ENCODE results near the gene PLA2G1B.
"Not testable (repeated sequence)": the region's sequence is repeated elsewhere in the genome, so short reads cannot be mapped to it uniquely, and the experiment has no call there.

PLA2G1B gene

DNA sequence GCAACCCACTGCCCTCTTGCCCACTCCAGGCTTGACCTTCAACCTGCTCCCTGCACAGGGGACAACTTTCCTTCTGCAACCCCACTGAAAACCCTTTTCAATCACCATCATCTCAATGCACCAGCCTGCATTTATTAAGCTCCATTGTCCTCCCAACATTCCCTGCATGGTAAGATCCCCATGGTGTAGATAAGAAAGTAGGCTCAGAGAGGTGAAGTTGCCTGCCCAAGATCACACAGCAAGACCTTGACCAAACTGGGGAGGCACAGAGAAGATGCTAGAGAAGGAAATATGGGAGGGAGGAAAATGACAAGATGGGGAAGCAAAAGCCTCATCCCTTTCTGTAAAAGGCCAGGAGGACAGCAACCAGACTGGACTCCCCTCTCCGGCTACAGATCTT is 31.5 kb upstream of the PLA2G1B start:
- DNase-seq (ENCODE audit: low spot score) (no peak), FAIRE-seq (no peak)

DNA sequence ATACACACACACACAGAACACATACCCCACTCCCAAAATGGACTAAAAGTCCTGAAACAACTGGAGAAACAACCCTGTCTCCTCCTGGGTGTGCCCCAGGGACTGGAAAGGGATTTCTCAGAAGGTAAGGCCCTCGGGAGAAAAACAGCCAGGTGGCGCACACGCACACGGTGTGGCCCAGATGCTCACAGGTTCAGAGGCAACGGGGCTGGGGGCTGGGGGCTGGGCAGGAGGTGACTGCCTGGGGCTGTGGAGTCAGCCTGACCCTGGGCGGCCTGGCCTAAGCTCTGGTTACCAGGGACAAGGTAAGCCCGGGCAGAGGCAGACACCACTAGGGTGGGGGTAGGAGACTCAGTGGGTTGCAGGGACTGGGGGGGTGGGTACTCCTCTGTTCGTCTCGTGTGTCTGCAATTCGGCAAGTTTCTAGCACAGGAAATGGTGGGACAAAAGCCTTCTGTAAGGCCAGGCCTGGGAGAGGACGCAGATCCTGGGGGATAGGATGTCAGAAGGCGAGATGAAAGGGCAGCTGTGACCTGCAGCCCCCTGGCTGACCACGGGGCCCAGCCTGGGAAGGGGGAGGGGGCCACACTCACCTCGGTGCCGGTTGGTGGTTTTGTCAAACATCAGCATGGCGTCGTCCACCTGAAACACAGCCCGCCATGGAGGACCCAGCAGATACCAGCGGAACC is 31.0 kb upstream of the PLA2G1B start:
- no peak for FAIRE-seq
- no peak for DNase-seq (ENCODE audit: low spot score)

DNA sequence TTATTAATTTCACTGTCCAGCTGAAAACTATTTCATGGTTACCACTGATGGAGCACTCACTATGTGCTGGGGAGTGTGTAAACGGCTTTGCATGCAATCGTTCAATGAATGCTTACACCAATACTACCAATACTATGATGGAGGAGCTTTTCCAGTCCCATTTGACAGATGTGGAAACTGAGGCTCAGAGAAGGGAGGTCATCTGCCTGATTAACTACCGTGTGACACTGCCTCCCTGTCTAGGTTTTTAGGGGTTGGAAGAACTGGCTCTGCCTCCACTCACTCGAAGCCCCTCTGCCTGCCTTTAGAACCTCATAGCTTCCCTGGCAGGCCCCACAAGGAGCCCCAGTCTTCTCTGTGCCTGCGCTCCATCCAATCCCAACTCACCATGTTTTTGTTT is 29.5 kb upstream of the PLA2G1B start:
- no peak for FAIRE-seq
- DNase-seq (ENCODE audit: low spot score): no peak

DNA sequence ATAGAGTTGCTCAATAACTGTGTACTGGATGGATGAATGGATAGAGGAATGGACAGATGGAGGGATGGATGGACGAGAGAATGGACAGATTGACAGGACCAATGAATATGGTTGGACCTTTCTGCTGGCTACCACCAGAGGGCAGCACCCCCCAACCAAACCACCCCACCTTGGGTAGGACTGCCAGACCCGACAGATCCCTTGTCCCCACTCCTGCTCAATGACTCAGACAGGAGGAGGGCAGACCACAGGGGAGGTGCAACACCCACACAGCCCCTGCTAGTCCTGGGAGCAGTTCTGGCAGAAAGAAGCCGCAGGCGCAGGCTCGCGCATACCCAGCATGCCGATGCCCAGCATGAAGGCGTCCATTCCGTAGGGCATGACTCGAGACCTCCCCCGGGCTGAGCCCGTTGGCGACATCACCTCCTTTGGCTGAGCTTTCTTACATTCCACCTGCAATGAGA is 29.0 kb upstream of the PLA2G1B start:
- DNase-seq (ENCODE audit: low spot score) (peak; percentile 95), FAIRE-seq (peak; percentile 88)

DNA sequence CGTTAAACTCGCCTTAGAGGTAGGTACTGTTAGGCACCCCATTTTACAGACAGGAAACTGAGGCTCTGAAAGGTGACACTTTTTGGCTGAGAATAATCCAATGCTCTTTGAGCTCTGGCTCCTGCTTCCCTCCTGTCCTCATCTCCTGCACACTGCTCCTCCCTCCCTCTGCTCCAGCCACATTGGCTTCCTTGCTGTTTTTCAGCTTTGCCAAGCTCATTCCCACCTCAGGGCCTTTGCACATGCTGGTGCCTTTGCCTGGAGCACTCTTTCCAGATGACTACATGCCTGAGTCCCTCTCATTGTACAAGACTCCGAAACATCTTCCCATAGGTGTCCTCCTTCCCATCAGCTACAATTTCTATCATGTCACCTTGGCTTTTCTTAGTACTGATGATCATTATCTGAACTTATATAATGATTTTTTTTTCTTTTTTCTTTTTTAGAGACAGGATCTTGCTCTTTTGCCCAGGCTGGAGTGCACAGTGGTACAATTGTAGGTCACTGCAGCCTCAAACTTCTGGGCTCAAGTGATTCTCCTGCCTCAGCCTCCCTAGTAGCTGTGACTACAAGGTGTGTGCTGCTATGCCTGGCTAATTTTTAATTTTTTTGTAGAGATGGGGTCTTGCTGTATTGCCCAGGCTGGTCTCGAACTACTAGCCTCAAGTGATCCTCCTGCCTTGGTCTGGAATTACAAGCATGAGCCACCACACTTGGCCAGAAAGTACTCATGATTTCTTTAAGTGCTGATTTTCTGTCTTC is 26.2 kb upstream of the PLA2G1B start:
- no peak for FAIRE-seq
- DNase-seq (ENCODE audit: low spot score): no peak

DNA sequence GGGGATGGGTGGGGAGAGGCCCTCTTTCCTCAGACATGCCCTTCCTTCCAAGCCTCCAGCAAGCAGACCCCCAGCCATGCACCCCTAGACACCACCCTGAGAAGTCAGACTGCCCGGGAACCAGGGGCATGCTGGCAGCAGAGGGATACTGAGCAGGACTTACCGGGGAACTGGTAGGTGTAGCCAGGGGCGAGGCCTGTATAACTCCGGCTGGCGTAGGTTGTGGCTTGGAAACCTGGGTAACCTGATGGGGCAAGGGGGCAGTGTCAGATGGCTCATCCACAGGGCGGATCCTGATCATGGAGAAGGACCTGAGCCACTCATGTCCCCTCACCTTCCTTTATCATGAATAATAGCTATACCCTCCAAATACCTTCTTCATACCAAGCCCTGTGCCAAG is 25.6 kb upstream of the PLA2G1B start:
- DNase-seq (ENCODE audit: low spot score): no peak

DNA sequence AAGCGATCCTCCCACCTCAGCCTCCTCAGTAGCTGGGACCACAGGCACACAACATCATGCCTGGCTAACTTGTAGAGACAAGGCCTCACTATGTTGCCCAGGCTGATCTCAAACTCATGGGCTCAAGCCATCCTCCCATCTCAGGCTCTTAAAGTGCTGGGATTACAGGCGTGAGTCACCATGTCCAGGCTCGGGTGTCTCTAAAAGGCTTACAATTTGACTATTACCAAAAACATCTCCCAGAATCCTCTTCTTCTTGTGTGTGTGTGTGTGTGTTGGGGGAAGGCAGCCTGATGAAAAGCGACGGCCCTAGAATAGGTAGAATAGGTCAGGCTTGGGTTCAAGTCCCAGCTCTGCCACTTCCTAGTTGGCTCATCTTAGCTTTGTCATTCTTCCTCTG is 24.5 kb upstream of the PLA2G1B start:
- peak; percentile 37 for DNase-seq (ENCODE audit: low spot score)
- no peak for FAIRE-seq

More for the DNA sequence above, 25.6 kb upstream of the PLA2G1B start:
- FAIRE-seq: no peak

DNA sequence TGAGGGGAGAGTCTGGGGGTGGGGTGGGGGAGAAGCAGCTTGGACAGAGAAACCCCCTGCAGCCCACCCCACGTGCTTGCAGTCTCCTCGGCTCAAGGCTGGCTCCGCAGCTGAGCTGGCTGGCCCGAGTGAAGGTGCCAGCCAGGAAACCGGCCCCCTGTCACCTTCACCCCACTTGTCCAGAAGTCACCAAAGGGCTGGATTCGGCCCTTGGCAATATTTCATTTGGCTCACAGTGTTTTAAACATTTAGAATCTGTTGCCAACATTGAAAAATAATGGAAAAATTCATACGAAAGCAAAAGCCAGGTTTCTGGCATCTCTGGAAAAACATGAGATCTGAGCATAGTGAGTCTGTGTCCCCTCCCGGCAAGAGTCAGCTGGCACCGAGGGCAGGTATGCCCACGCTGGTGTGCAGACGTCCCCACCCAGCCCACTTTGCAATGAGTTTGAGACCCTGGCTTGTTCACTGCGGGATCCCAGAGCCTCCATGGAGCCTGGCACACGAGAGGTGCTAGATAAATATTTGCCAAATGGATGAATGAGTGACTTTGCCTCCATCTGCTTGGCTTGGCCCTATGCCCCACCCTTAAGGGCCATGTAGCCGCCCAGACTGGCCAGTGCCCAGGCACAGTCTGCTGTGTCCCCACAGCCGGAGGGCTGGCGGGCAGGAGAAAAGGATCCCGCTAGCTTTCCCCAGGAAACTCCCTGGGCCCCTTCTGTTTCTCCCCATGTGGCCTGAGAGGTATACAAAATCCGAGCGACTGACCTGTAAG is 23.2 kb upstream of the PLA2G1B start:
- FAIRE-seq: no peak
- no peak for DNase-seq (ENCODE audit: low spot score)

DNA sequence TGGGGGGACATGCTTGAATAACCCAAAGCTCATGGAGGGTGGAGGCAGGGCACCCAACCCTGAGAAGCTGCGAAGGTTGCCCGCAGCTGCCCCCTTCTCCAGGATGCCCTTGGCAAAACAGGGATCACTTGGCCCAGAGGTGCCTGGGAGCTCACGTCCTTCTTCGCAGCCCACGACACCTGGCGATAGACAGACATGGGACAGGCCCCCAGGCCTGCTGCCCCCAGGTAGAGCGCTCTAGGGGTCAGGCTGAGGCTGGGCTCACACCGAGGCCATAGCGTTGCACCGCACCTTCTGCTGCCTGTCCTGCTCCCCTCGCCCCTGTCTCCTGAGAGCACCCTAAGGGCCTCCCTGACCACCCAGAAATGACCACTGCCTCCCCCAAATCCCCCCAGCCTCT is 20.2 kb upstream of the PLA2G1B start:
- FAIRE-seq (no peak), DNase-seq (ENCODE audit: low spot score) (no peak)

DNA sequence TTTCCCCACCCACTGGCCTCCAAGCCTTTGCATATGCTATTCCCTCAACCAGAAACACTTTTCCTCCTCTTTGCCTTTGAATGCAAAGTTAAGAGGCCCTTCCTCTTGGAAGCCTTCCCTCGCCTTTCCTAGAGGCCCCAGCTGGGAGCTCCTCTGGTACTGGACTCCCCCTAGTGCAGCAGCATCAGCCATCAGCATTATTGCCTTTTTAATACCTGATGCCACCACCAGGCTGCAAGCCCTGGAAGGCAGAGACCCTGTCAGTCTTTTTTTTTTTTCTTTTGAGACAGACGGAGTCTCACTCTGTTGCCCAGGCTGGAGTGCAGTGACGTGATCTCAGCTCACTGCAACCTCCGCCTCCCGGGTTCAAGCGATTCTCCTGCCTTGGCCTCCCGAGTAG is 19.1 kb upstream of the PLA2G1B start:
- FAIRE-seq (no peak), DNase-seq (ENCODE audit: low spot score) (no peak)

DNA sequence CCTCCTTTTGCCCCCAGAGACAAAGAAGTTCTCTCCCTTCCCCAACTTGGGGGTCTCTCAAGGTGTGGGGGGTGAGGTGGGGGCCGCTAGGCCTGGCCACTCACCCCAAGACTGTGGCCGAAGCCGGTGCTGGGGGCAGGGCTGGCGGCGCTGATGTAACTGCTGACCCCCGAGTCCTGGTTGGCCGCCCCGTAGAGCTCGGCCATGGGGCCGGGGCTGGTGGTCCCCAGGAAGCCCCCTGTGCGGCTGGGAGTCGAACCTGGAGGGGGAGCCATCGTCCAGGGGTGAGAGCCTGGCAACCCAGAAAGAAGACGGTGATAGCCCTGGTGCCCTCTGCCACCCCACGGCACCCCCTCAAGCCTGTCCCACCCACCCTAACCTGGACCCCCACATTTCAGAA is 18.5 kb upstream of the PLA2G1B start:
- FAIRE-seq (no peak), DNase-seq (ENCODE audit: low spot score) (no peak)

DNA sequence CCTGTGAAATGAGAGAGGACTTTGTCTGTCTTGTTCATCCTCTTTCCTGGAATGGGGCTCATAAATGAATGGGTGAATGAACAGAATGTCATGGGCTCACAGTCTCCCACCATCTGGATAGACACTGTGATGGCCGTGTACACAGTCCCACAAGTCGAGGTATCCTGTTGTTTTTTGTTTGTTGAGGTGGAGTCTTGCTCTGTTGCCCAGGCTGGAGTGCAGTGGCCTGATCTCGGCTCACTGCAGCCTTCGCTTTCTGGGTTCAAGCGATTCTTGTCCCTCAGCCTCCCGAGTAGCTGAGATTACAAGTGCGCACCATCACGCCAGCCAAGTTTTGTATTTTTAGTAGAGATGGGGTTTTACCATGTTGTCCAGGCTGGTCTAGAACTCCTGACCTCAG is 16.1 kb upstream of the PLA2G1B start:
- DNase-seq (ENCODE audit: low spot score): no peak
- FAIRE-seq: no peak

DNA sequence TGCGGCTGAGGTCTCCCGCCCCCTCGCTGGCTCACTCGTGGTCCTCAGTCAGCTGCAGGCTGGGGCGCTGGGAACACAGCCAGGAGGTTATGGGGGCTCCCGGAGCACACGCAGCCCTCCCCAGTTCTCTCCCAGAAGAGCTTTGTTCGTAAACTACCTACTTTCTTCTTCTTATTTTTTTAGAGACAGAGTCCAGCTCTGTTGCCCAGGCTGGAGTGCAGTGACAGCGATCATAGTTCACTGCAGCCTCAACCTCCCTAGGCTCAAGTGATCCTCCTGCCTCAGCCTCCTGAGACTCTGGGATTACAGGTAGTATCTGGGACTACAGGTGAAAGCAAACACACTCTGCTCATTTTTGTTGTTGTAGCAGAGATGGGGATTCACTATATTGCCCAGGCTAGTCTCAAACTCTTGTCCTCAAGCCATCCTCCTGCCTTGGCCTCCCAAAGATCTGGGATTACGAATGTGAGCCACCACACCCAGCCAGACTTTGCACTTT is 15.5 kb upstream of the PLA2G1B start:
- FAIRE-seq: no peak

DNA sequence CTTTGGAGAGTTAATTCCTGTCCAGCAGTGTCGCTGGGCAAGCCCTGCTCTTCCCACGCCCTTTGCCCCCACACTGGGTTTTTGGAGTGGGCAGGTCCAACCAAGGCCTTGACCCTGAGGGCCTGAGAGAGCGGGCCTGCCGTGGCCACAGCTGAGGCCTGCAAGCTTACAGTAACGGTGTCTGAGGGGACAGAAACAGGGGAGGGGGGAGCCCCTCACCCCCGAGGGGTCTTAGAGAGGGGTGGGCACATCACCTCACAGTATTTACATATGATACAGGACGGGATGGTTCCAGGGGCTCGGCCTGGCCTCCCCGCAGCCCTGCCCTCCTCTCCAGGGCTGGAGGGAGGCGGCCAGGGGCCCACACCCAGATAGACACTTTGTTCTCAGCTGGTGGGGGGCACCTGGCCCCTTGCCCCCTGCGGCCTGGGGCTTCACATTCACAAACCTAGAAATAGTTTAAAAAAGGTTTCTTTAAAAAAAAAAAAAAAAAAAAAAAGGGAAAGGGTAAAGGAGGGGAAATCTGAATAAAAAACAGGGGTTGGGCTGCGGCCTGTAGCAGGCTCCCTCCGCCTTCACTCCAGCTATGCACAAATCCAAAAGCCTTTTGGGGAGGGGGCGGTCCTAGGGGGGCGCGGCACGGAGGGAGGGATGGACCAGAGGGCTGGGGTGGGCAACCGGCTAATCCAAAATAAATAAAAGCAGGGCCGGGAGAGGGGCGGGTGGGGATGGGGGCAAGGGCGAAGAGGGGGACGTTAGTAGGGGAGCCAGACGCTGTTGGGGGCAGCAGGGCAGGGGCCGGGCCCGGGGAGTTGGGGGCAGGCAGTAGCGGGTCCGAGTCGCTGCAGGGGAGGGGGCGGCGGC is 14.8 kb upstream of the PLA2G1B start:
- FAIRE-seq (no peak), DNase-seq (ENCODE audit: low spot score) (no peak)

More for the DNA sequence above, 15.5 kb upstream of the PLA2G1B start:
- DNase-seq (ENCODE audit: low spot score): no peak

DNA sequence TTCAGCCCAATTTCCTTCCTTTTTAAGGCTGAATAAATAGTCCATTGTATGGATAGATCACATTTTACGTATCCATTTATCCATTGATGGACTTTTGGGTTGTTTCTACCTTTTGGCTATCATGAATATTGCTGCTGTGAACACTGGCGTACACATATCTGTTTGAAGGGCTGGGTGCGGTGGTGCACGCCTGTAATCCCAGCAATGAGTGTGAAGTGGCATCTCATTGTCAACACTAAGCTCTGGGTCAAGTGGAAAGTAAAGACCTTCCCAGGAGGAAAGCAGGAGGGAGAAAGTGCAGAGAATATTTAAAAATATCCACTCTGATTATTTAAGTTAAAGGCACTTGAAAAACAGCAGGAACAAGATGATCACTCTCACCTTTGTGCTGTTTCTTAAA is 11.7 kb upstream of the PLA2G1B start:
- no peak for FAIRE-seq
- no peak for DNase-seq (ENCODE audit: low spot score)

DNA sequence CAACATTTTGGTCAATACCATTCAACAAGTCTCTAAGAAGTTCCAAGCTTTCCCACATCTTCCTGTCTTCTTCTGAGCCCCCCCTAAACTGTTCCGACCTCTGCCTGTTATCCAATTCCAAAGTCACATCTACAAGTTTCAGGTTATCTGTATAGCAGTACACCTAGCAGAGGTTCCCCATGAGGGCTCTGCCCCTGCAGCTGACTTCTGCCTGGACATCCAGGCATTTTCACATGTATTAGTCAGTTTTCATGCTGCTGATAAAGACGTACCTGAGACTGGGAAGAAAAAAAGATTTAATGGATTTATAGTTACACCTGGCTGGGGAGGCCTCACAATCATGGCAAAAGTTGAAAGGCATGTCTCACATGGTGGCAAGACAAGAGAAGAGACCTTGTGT is 10.2 kb upstream of the PLA2G1B start:
- no peak for DNase-seq (ENCODE audit: low spot score)

DNA sequence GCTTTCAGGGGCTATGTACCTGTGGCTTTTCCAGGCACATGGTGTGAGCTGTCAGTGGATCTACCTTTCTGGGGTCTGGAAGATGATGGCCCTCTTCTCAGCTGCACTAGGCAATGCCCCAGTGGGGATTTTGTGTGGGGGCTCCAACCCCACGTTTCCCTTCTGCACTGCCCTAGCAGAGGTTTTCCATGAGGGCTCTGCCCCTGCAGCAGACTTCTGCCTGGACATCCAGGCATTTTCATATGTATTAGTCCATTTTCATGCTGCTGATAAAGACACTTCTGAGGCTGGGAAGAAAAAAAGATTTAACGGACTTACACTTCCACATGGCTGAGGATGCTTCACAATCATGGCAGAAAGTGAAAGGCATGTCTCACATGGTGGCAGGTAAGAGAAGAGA is 8.8 kb upstream of the PLA2G1B start:
- not testable (repeated sequence) for FAIRE-seq; DNase-seq (ENCODE audit: low spot score)

More for the DNA sequence above, 10.2 kb upstream of the PLA2G1B start:
- no peak for FAIRE-seq

DNA sequence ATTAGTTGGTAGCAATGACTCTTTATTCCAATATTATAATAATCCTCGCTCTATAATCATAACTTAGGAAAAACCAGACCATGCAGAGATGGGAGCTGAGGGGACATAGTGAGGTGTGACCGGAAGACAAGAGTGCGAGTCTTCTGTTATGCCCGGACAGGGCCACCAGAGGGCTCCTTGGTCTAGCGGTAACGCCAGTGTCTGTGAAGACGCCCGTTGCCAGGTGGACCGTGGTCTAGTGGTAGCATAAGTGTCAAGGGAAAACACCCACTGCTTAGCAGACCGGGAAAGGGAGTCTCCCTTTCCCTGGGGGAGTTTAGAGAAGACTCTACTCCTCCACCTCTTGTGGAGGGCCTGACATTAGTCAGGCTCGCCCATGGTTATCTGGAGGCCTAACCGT is 7.9 kb upstream of the PLA2G1B start:
- not testable (repeated sequence) for FAIRE-seq

DNA sequence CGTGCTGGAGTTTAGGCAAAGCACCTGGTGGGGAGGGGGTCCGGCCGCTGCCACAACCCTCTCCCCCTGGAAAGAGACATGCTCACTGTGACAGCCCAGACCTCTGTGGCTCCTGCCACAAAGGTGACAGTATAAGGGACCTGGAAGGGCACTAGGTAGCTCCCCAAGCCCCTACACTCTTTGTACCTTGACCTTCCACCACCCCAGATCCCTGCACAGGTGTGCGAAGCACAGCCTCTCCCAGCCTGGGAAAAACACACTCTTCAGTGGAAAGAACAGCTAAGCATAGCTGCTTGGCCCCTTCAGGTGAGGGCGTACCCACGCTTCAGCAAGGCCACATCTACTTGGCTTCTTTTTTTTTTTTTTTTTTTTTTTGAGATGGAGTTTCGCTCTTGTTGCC is 4.9 kb upstream of the PLA2G1B start:
- FAIRE-seq (no peak), DNase-seq (ENCODE audit: low spot score) (no peak)

More for the DNA sequence above, 7.9 kb upstream of the PLA2G1B start:
- DNase-seq (ENCODE audit: low spot score): peak; percentile 50

DNA sequence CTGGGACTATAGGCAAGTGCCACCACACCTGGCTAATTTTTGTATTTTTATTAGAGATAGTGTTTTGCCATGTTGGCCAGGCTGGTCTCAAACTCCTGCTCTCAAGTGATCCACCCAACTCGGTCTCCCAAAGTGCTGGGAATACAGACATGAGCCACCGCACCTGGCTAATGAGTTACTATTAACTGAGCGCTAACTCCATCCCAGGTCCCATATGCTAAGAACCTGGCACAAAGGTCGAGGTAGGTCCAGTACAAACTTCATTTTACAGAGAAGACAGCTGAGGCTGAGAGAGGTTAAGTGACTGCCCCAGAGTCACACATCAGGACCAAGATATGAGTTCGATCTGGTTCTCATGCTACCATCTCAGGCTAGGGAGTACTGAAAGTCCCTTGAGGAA is 4.5 kb upstream of the PLA2G1B start:
- no peak for DNase-seq (ENCODE audit: low spot score)
- FAIRE-seq: no peak

DNA sequence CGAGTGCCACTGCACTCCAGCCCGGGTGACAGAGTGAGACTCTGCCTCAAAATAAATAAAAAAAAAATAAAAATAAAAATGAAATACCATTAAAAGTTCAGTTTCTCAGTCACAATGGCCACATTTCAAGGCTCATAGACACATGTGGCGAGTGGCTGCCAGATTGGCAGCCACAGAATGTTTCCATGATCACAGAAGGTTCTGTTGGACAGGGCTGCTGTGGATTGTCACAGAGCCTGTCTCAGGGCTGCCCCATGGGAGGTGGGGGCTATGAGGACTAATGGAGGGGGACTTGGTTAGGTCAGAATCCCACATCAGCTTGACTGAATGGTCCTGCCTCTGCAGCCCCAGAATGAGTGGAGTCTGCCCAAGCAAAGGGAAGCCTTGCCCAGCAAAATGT is 3.8 kb upstream of the PLA2G1B start:
- no peak for FAIRE-seq
- no peak for DNase-seq (ENCODE audit: low spot score)

Data from RCC 7860 (cell line).